Smooth muscle cell (in vitro differentiated cells): ENCODE data around the gene GPC6. TPM values are rescaled to one million over a fixed set of nuclear protein-coding genes. Genes with fewer than 3 reads are reported as not detected.

Source experiments
- DNase-seq: peaks from one replicate; lab custom pipeline; 2025; ENCODE audit not compliant: unreplicated experiment; lab: John Stamatoyannopoulos, UW
- H2AFZ ChIP-seq: fragments of 200-600 bp; sonication (generic); 2 replicates; pipeline ENCODE4 v1.6.0; 2016; ENCODE audit warnings: antibody characterized with exemption, low read depth, mild to moderate bottlenecking
- H3F3A ChIP-seq: fragments of 200-600 bp; sonication (generic); 2 replicates; pipeline ENCODE4 v1.6.0; 2017; ENCODE audit warnings: antibody characterized with exemption, low read depth
- H3K27ac ChIP-seq: fragments of 200-600 bp; sonication (generic); 2 replicates; pipeline ENCODE4 v1.5.1; 2016; ENCODE audit warnings: low read depth, mild to moderate bottlenecking
- H3K27me3 ChIP-seq: fragments of 200-600 bp; sonication (generic); 2 replicates; pipeline ENCODE4 v1.6.1; 2016; ENCODE audit warnings: low read depth, mild to moderate bottlenecking
- H3K36me3 ChIP-seq: fragments of 200-600 bp; sonication (generic); 2 replicates; pipeline ENCODE4 v1.5.1; 2016; ENCODE audit warnings: low read depth
- H3K4me1 ChIP-seq: fragments of 200-600 bp; sonication (generic); 2 replicates; pipeline ENCODE4 v1.5.1; 2016; ENCODE audit warnings: low read depth
- H3K4me2 ChIP-seq: fragments of 200-600 bp; sonication (generic); 2 replicates; pipeline ENCODE4 v1.6.0; 2016; ENCODE audit warnings: mild to moderate bottlenecking
- H3K4me3 ChIP-seq: fragments of 200-600 bp; sonication (generic); 2 replicates; pipeline ENCODE4 v1.5.1; 2016; ENCODE audit warnings: mild to moderate bottlenecking
- H3K79me2 ChIP-seq: fragments of 200-600 bp; sonication (generic); 2 replicates; pipeline ENCODE4 v1.6.0; 2016; ENCODE audit warnings: low read depth, mild to moderate bottlenecking
- H3K9ac ChIP-seq: fragments of 200-600 bp; sonication (generic); 2 replicates; pipeline ENCODE4 v1.6.0; 2016; ENCODE audit warnings: low read depth
- H3K9me3 ChIP-seq: fragments of 200-600 bp; sonication (generic); replicated peaks from 2 replicates; pipeline ENCODE4 v1.5.1; 2016; ENCODE audit warnings: low read depth
- H4K20me1 ChIP-seq: fragments of 200-600 bp; sonication (generic); 2 replicates; pipeline ENCODE4 v1.6.0; 2016; ENCODE audit warnings: low read depth
- CTCF ChIP-seq: fragments of 200-600 bp; sonication (generic); IDR thresholded peaks from 2 replicates; pipeline ENCODE4 v1.5.1; 2017; ENCODE audit warnings: borderline replicate concordance, mild to moderate bottlenecking, antibody characterized with exemption; ENCODE audit not compliant: insufficient read depth, poor library complexity, severe bottlenecking
- WGBS: methylation state at CpG from one replicate; pipeline ENCODE4 v1.1.7; 2016; ENCODE audit warnings: low lambda C conversion rate; 5-methylcytosine and 5-hydroxymethylcytosine counted together
- polyA plus RNA-seq: library from polyadenylated mRNA; unstranded; fragments of >200 nt; fragmentation: Nextera tagmentation; extraction: Ambion mirVana; gene quantifications from 2 replicates; pipeline ENCODE4 v1.2.1, GENCODE V29; 2016
- total RNA-seq: library from RNA; depleted of rRNA; stranded (reverse); fragments of >200 nt; gene quantifications from 2 replicates; pipeline ENCODE4 v1.2.3, GENCODE V29; 2014

Gene GPC6
- total and polyA plus RNA-seq, 2 experiments from 2014 or later: 19.7 to 68.5 TPM

DNA sequence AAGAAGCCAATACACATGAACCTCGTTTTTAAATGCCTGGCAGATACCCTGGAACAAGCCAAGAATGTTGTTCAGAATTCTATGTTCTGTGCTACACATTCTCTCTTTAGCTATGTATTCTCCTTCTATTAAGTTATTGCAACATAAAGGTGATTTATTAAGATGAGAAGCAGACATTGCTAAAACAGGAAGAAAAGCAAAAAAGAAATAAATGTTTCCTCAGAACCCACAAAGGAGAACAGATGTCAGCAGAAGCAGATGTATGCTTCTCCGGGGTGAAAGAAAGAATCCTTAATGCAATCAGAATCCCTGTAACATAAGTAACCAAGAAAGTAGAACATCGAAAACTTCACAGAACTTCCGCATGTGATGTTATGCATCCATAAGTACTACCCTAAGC lies 950.0 kb downstream of the GPC6 start:
- no peak overlapping the region for H2AFZ ChIP-seq
- H3F3A ChIP-seq: no peaks in the 10 kb centered on the region
- no peaks in the 10 kb centered on the region for H4K20me1 ChIP-seq
- peaks cover 4% of the 10 kb centered on the region for H3K4me1 ChIP-seq
- no peak for TF ChIP-seq CTCF
- WGBS: 89% methylated on average over 4 of the region's 4 CpGs
- H3K36me3 ChIP-seq: no peaks in the 10 kb centered on the region
- no peak overlapping the region for H3K4me3 ChIP-seq
- H3K4me2 ChIP-seq: no peak overlapping the region
- H3K27ac ChIP-seq: no peak overlapping the region
- no peaks in the 10 kb centered on the region for H3K79me2 ChIP-seq
- H3K9me3 ChIP-seq: no peaks in the 10 kb centered on the region
- H3K9ac ChIP-seq: no peak overlapping the region
- no peak for DNase-seq
- H3K27me3 ChIP-seq: no peaks in the 10 kb centered on the region

GRCh38 chr13:94177041-94177440 lies 950.4 kb downstream of the GPC6 start:
- Histone ChIP-seq H3K27me3 (no peaks in the 10 kb centered on the region), H3K4me2 (no peak overlapping the region), H3K79me2 (no peaks in the 10 kb centered on the region), H2AFZ (no peak overlapping the region), H3K4me3 (no peak overlapping the region), H3F3A (no peaks in the 10 kb centered on the region), H3K4me1 (no peaks in the 10 kb centered on the region), H3K27ac (no peak overlapping the region), H3K9me3 (no peaks in the 10 kb centered on the region), H3K9ac (no peak overlapping the region), H3K36me3 (no peaks in the 10 kb centered on the region), H4K20me1 (no peaks in the 10 kb centered on the region)
- DNase-seq: no peak
- 80% methylated on average over 2 of the region's 2 CpGs for WGBS
- no peak for TF ChIP-seq CTCF

GRCh38 chr13:94178625-94179244 lies 952.1 kb downstream of the GPC6 start:
- Histone ChIP-seq H3K4me2 (no peak overlapping the region), H4K20me1 (no peaks in the 10 kb centered on the region), H2AFZ (no peak overlapping the region), H3K4me3 (no peak overlapping the region), H3K9me3 (no peaks in the 10 kb centered on the region), H3K36me3 (no peaks in the 10 kb centered on the region), H3K27ac (no peak overlapping the region), H3K79me2 (no peaks in the 10 kb centered on the region), H3K9ac (no peak overlapping the region), H3K27me3 (no peaks in the 10 kb centered on the region), H3K4me1 (no peaks in the 10 kb centered on the region), H3F3A (no peaks in the 10 kb centered on the region)
- no peak for TF ChIP-seq CTCF
- no peak for DNase-seq
- 83% methylated on average over 5 of the region's 5 CpGs for WGBS

DNA sequence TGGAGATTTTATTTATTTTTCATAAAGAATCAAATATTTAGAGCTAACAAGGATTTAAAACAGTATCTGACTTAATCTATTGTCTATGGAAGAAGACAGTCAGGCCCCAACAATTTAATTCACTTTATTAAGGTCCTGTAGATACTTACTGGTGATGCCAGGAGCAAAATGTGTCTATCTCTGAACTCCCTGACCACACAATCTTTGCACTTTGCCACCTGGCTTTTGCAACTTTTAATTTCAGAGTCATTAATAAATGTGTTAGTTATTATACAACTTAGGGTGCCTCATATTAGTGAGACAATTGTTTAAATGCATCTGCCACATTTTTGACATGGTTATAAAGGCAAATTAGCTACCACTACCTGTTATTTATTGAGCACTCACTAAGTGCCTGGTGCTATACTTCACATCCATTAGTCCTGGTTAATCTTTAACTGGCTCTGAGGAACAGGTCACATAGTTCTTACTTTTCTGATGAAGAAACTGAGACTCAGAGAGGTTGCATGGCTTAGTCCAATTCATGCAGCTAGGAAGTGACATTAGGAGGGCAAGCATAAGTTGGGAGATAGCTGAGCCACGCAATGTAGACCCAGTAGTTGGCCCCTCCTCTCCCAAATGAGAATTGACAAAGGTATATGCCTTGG lies 955.0 kb downstream of the GPC6 start:
- WGBS: 94% methylated on average over 1 of the region's 1 CpG
- TF ChIP-seq CTCF: no peak
- no peak overlapping the region for H3K9ac ChIP-seq
- no peak overlapping the region for H2AFZ ChIP-seq
- H3F3A ChIP-seq: no peaks in the 10 kb centered on the region
- H3K36me3 ChIP-seq: no peaks in the 10 kb centered on the region
- H3K27ac ChIP-seq: no peak overlapping the region
- DNase-seq: no peak
- H4K20me1 ChIP-seq: no peaks in the 10 kb centered on the region
- H3K4me2 ChIP-seq: no peak overlapping the region
- H3K4me3 ChIP-seq: no peak overlapping the region
- H3K4me1 ChIP-seq: no peaks in the 10 kb centered on the region
- H3K27me3 ChIP-seq: no peaks in the 10 kb centered on the region
- H3K9me3 ChIP-seq: no peaks in the 10 kb centered on the region
- H3K79me2 ChIP-seq: no peaks in the 10 kb centered on the region
